Panc1 (cell line): Measurements from ENCODE around the gene HERC4. TPM values are rescaled to one million over a fixed set of nuclear protein-coding genes. Genes with fewer than 3 reads are reported as not detected.

Experiments used
- ATAC-seq: fragments of 200-7000 bp; cut with Tn5 transposase; 2 replicates; pipeline ENCODE4 v1.9.1; 2020; ENCODE audit warnings: mild to moderate bottlenecking, moderate library complexity
- BruUV-seq: library from RNA; stranded (reverse); fragments of 400-500 nt; replicated peaks from 2 replicates; lab custom pipeline; 2021; lab: Mats Ljungman, UMichigan
- CTCF ChIA-PET: fragments of 300-600 bp; sonication (Branson Sonifier 250); formaldehyde crosslinking; loops from one replicate; lab custom pipeline; 2022; ENCODE audit warnings: antibody characterized with exemption; lab: Charles Lee
- POLR2A ChIA-PET: fragments of 300-600 bp; sonication (Branson Sonifier 250); formaldehyde crosslinking; loops from one replicate; lab custom pipeline; 2022; ENCODE audit warnings: antibody characterized with exemption; lab: Charles Lee
- DNase-seq: peaks from one replicate; pipeline ENCODE4 v3.0.0-alpha.2; 2010; ENCODE audit warnings: low read depth, low spot score
- H3K27ac ChIP-seq: 2 replicates; pipeline ENCODE4 v1.5.1; 2011; ENCODE audit warnings: mild to moderate bottlenecking, low read length, inconsistent platforms
- H3K27me3 ChIP-seq: fragments of 200-500 bp; sonication (Bioruptor generic); 2 replicates; pipeline ENCODE4 v1.6.0; 2014; ENCODE audit warnings: low read length, inconsistent platforms; ENCODE audit not compliant: control insufficient read depth, insufficient read depth
- H3K36me3 ChIP-seq: fragments of 200-500 bp; sonication (Bioruptor generic); 2 replicates; pipeline ENCODE4 v1.5.1; 2014; ENCODE audit warnings: inconsistent platforms, mild to moderate bottlenecking, low read length, moderate library complexity; ENCODE audit not compliant: control insufficient read depth, insufficient read depth
- H3K4me1 ChIP-seq: 2 replicates; pipeline ENCODE4 v1.5.1; 2011; ENCODE audit warnings: inconsistent platforms, mild to moderate bottlenecking, low read length, moderate library complexity; ENCODE audit not compliant: control insufficient read depth, insufficient read depth
- H3K4me3 ChIP-seq, 2 experiments: 2 replicates each; pipeline ENCODE4 v1.5.1; 2011 to 2012; ENCODE audit warnings: low read depth in 2 of 2, low read length in 2 of 2, mild to moderate bottlenecking in 2 of 2, inconsistent platforms in 1 of 2, moderate library complexity in 1 of 2
- H3K9me3 ChIP-seq: fragments of 200-500 bp; sonication (Bioruptor generic); 2 replicates; pipeline ENCODE4 v1.5.1; 2014; ENCODE audit warnings: low read depth, mild to moderate bottlenecking, inconsistent platforms, low read length, moderate library complexity; ENCODE audit not compliant: control insufficient read depth, insufficient read depth
- CTCF ChIP-seq: fragments of 450-650 bp; IDR thresholded peaks from 2 replicates; pipeline ENCODE4 v1.5.1; 2017; ENCODE audit warnings: mild to moderate bottlenecking
- POLR2AphosphoS5 ChIP-seq: IDR thresholded peaks from 2 replicates; pipeline ENCODE4 v1.6.1; 2012; ENCODE audit warnings: mild to moderate bottlenecking, low read depth, low read length, moderate library complexity
- REST ChIP-seq, 2 experiments: IDR thresholded peaks; 2 replicates each; pipeline ENCODE4 v1.6.1; 2011 to 2012; ENCODE audit warnings: low read depth in 2 of 2, control low read depth in 1 of 2, low read length in 1 of 2, mild to moderate bottlenecking in 1 of 2, moderate library complexity in 1 of 2; ENCODE audit not compliant: insufficient read depth in 1 of 2
- SIN3A ChIP-seq: IDR thresholded peaks from 2 replicates; pipeline ENCODE4 v1.6.1; 2012; ENCODE audit warnings: low read depth, mild to moderate bottlenecking, low read length, moderate library complexity, borderline replicate concordance; ENCODE audit not compliant: insufficient read depth
- TCF7L2 ChIP-seq: IDR thresholded peaks from 2 replicates; pipeline ENCODE4 v1.6.1; 2011; ENCODE audit warnings: mild to moderate bottlenecking, low read depth, low read length, inconsistent platforms
- in situ Hi-C: cut with HindIII; loops from 2 replicates; pipeline ENCODE4 v1.10.0; 2016; ENCODE audit warnings: low sequenced_read_pairs, low pct_unique_long_range_greater_than_20kb
- intact Hi-C: fragments of 100-400 bp; cut with micrococcal nuclease; formaldehyde crosslinking; loops from one replicate; pipeline ENCODE4 v1.10.0; 2022; ENCODE audit not compliant: unreplicated experiment
- total RNA-seq: library from RNA; stranded (reverse); gene quantifications from one replicate; pipeline ENCODE4 v1.2.1, GENCODE V29; 2021; ENCODE audit not compliant: unreplicated experiment

The HERC4 gene
- total RNA-seq, 1 experiment from 2014 or later, result 119 TPM

- TF ChIP-seq POLR2AphosphoS5 (no peak), CTCF (no peak), REST (IDR thresholded peaks at IDR 0.05; ENCODE audit: insufficient read depth in 1 of 2, low read depth in 2 of 2, low read length in 1 of 2) (no peak), SIN3A (no peak), TCF7L2 (no peak)
- H3K27ac ChIP-seq, result peak overlapping the region; percentile 76
- H3K36me3 ChIP-seq, result peaks cover 2% of the 10 kb centered on the region; the same call in 1 of the 2 replicates
- H3K27me3 ChIP-seq, result no peaks in the 10 kb centered on the region
- H3K4me1 ChIP-seq, result peaks cover 40% of the 10 kb centered on the region
- ChIA-PET POLR2A (interaction anchor here (0.6 kb wide), 2 partner anchors 10 to 30 kb away, joined by 3 to 5 read pairs; no protein-coding TSS in a partner anchor), CTCF (interaction anchor here (0.6 kb wide), 1 partner anchor 26 kb away, joined by 4 read pairs; no protein-coding TSS in a partner anchor)
- TSS peak; percentile 8 for BruUV-seq
- DNase-seq (no peak), ATAC-seq (no peak)
- intact Hi-C loops, result no loop called here
- in situ Hi-C loops, result no loop called here
- H3K9me3 ChIP-seq, result no peaks in the 10 kb centered on the region
- no peak overlapping the region for H3K4me3 ChIP-seq
These were observed 46.8 kb upstream of the HERC4 start for GRCh38 chr10:68121852-68122251.

DNA sequence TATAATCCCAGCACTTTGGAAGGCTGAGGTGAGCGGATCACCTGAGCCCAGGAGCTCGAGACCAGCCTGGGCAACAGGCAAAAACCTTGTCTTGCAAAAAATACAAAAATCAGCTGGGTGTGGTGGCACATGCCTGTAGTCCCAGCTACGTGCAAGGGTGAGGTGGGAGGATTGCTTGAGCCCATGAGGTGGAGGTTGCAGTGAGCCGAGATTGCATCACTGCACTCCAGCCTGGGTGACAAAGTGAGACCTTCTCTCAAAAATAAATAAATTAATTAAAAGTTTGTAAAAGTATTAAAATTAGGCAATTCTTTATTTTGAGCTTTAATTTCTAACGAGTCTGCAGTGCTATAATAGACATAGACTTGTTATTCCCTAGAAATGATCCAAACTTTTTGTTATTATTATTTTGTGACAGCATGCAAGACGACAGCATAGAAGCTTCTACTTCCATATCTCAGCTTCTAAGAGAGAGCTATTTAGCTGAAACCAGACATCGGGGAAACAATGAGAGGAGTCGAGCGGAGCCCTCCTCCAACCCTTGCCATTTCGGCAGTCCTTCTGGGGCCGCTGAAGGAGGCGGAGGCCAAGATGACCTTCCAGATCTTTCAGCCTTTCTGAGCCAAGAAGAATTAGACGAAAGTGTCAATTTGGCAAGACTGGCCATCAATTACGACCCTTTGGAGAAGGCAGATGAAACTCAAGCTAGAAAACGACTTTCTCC is 46.1 kb upstream of the HERC4 start:
- BruUV-seq, result no TSS peak
- Histone ChIP-seq H3K4me3 (no peak overlapping the region), H3K4me1 (peaks cover 39% of the 10 kb centered on the region), H3K36me3 (peaks cover 2% of the 10 kb centered on the region; the same call in 1 of the 2 replicates), H3K27me3 (no peaks in the 10 kb centered on the region), H3K9me3 (no peaks in the 10 kb centered on the region), H3K27ac (peak overlapping the region; percentile 79)
- no peak for TF ChIP-seq POLR2AphosphoS5
- no peak for TF ChIP-seq CTCF
- no peak for TF ChIP-seq SIN3A
- no peak for TF ChIP-seq REST (IDR thresholded peaks at IDR 0.05; ENCODE audit: insufficient read depth in 1 of 2, low read depth in 2 of 2, low read length in 1 of 2)
- TF ChIP-seq TCF7L2, result no peak
- in situ Hi-C loops, result no loop called here
- ChIA-PET POLR2A (interaction anchor here (0.5 to 0.7 kb wide), 4 partner anchors 9 to 30 kb away, joined by 3 to 7 read pairs (median 4); no protein-coding TSS in a partner anchor), CTCF (interaction anchor here (0.5 to 0.6 kb wide), 3 partner anchors 26 to 91 kb away, joined by 3 to 6 read pairs (median 4); no protein-coding TSS in a partner anchor)
- ATAC-seq (no peak), DNase-seq (no peak)
- intact Hi-C loops, result no loop called here
